Fibroblast of upper back skin (primary cell): ENCODE data around the gene STKLD1.
A peak's percentile ranks its signal among the peaks of the same experiment; 100 is the strongest.
"Not testable (repeated sequence)": the region's sequence is repeated elsewhere in the genome, so short reads cannot be mapped to it uniquely, and the experiment has no call there.

Experiments used
- DNase-seq: peaks from one replicate; pipeline ENCODE4 v3.0.0-alpha.2; 2013

Gene STKLD1

GRCh38 chr9:133366435-133366834 lies 9.7 kb upstream of the STKLD1 start:
- DNase-seq, result no peak

DNA sequence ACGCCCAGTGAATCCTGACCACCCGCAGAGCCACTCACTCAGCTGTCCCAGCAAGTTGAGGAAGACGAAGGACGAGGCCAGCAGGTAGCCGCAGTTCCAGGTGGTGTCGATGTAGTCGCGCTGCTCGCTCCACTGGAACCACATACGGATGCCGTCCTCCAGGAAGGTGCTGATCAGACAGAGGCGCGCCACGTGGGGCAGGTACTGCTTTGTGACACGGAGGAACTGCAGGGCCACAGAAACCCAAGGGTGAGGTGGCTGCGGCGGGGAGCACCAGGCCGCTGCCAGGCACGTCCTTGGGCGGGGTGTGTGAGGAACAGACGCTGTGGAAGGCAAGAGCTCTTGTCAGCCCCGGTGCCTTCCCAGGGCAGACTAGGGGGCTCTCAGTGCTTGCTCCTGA lies 8.9 kb upstream of the STKLD1 start:
- no peak for DNase-seq

DNA sequence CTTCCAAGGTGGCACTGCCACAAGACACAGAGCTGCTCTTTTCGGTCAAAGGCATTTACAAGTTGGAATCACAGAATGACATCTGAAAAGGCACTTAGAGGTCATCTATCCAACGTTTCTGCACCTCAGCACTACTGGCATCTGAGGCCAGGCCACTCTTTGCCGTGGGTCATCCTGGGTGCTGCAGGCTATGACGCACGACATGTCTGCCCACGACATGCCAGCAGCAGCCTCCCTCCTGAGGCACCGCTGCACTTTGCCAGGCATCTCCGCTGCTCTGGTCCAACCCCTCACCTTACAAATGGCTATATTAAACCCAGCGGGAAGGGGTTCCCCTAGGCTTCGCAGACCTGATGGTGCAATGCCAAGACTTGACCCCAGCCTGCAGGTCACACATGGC lies 8.4 kb upstream of the STKLD1 start:
- no peak for DNase-seq

DNA sequence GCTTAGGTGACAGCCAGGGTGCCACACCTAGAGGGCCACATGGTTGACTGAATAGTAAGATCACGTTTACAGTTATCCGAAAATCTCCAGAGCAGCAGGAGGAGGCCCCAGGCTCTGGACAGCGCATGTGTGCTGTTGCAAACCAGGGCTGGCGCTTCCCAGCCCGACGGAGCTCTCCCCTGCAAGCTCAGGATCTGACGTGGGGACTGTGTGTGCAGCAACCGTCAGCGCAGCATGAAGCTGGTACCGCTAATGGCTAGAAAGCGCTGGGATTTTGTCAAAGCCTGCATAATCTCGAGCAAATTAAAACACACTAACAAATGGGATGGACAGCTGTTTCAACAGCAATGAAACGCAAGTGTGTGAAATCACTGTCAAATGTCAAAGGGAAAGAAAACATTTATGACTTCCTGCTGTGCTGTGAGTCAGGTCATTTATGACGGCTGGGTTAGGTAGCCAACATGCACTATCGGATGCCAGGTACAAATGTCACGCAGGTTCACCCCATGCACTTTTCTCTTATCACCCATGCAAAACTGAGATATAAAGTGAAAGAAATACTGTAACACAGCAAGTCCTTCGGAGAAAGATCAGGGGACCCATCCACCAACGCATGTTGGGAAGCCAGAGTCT lies 7.8 kb upstream of the STKLD1 start:
- no peak for DNase-seq

DNA sequence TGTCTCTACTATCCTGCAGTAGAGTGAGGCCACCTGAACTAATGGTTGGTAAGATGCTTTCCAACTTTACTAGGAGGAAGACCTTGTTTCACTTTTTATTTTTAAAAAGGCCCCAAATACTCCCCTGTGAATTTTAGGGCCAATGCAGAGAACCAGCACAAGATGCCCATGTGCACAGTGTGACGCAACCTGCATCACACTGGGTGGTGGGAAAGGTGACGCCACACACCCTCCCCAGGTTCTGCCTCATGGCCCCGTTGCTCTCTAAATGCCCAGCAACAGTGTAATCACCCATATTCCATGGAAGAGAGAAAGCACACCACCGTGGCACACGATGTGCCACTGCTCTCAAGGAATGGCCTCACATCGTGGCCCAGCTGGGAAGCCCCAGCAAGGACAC lies 6.7 kb upstream of the STKLD1 start:
- DNase-seq, result no peak

DNA sequence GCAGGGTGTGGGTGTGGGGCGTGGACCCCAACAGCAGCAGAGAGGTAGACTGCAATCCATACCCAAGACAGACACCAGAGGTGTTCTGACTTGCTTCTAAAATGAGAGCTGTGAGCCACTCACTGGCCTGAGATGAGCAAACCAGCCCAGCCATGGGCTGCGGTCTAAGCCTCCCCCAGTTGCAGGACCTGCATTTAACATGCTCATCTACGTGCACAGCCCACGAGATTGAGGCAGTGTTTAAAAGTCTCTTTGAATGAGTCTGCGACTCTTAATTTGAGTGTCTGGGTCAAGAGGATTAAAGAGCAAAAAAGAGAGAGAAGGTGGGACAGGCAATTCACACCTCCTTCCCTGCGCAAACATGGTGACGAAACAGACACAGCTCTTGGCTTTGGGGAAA lies 6.2 kb upstream of the STKLD1 start:
- DNase-seq, result no peak

DNA sequence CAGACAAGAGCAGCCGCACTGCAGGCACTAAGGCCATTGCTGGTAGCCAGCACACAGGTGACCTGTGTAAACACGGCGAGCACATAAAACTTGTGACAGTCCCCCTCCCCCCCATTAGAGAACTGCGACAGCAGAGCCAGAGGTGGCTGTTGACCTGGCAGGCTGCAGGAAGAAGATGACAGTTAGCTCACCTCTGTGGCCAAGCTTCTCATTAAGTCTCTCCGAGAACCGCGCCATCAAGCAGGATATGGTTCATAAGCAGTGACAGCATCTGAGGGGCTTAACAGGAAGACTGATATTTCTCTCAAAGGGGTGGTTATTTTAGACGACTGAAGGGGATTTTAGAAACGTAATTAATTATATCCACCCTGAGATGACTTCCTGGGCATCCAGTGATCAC lies 5.5 kb upstream of the STKLD1 start:
- DNase-seq, result no peak

DNA sequence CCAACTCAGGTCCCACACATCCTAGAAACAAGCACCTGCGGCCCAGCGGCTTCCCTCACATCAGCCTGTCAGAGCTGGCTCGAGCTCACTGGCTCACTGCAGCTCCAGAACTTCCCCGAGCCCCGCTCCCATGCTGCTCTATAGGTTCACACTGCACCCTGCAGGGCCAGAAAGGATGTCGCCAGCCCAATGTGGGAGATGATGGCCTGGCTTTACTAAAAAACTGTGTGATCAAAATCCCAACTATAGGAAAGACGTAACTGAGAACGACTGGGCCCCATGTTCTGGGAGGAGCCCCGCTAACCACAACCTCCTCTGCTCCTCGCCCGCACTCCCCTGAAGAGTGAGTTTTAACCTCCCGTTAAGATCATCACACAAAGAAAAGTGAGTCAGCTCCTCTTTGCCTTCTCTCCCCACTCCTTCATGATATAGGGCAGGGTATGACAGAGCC lies 4.9 kb upstream of the STKLD1 start:
- DNase-seq, result no peak

DNA sequence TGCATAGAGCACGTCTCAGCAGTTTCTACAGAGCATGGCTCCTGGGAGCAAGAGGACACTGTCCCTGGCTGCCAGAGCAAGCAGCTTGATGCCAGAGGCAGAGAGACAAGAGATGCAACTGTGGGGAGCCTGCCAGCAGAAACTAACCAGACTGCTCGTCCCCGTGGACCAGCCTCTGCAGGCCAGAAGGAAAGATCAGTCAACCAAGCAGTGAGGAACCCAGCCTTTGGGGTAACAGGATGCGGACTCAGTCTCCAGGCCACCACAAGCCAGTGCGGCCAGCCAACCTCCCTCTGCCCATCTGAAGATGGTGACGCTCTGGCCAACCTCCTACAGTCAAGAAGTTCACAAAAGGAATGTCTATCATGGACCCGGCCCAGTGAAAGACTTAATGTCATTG lies 4.0 kb upstream of the STKLD1 start:
- no peak for DNase-seq

DNA sequence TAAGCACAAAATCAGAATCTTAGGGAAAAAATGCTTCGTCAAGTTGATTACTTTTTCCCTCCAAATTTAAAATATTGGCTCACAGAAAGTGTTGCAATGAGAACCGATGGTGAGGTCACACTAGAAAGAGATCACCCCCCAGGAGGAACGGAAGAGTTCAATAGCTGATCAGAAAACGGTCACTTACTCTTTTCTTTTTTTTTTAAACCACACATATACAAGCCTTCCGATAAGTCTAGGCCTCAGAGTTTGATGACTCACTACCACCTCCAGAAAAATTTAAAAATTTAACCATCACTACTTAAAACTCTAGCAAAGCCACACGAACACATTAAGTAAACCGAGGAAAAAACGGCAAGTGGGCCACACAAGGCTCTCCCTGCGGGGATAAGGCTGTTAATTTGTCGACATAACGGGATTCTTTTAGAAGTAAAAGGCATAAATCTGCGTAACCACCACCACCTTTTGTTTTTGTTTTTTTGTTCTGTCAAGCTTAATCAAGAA lies 1.5 kb upstream of the STKLD1 start:
- DNase-seq, result peak; percentile 51

GRCh38 chr9:133375116-133375723 lies 946 bp upstream of the STKLD1 start:
- peak; percentile 44 for DNase-seq

DNA sequence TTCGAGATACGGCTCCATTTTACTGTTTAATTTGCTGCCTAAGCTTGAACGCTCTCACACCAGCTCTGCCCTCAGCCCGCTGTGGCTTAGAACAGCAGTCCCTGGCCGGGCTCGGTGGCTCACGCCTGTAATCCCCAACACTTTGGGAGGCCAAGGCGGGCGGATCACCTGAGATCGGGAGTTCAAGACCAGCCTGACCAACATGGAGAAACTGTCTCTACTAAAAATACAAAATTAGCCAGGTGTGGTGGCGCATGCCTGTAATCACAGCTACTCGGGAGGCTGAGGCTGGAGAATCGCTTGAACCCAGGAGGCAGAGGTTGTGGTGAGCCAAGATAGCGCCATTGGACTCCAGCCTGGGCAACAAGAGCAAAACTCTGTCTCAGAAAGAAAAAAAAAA lies 1.1 kb downstream of the STKLD1 start:
- not testable (repeated sequence) for DNase-seq

GRCh38 chr9:133377721-133378216 lies 1.6 kb downstream of the STKLD1 start:
- peak; percentile 65 for DNase-seq

DNA sequence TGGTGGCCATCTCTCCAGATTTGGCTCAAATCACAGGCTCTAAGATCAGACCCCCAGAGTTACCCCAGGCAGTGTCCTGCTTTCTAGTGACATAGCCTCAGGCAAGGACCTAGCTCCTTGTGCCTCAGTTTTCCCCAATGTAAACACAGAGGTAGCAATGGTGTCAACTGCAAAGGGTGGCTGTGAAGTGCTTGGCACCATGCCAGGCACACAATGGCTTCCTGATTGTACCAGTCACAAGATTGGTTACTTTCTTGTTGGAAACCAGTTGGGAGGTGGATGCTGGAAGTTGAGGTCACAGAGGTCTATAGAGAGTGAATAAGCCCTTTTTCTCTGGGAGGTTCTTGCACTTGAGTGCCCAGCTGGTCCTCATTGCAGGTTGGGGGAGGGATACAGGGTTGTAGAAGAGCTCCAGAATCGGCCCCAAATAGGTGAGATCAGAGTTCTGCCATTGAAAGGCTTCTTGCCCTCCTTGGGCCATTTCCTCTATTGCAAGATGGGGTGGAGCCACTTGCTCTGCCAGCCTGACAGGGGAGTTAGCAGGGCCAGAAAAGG lies 2.3 kb downstream of the STKLD1 start:
- DNase-seq, result no peak

DNA sequence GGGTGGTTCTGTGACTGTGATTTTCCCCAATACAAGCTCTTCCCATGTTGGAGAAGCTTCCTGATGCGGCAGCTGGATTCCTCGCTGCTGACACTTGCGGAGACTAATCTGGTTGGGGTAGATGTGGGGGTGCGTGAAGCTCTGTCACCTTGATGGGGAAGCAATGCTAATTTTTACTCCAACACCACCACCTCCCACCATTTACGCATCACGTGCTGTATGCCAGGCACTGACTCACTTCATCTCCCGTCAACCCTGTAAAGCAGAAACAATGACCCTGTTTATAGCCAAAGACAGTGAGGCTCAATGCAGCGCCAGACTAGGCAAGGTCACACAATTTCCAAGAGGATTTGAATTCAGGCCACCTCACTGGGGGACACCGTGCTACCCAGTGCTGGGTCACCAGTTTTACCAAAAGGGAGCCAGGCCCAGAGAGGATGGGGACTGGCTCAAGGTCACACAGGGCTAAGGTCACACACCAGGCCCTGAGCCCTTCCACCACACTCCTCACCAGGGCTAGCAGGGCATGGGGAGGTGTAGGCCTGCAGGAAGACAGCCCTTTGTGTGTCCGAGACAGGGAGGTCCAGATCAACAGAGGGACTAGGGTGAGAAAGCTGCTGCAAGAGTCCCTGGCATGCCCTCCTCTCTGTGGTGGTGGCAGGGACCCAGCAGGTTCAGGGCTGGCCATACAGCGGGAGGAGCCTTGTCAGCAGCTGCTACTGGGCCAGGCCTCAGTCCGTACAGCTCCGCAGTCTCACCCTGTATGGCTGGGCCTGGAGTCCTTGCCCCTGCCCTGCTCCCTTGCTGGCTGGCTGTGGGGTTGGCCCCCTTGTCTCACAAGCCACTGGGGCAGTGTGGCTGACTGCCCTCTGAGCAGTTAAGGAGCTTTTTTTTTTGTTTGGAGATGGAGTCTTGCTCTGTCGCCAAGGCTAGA lies 3.3 kb downstream of the STKLD1 start:
- no peak for DNase-seq

DNA sequence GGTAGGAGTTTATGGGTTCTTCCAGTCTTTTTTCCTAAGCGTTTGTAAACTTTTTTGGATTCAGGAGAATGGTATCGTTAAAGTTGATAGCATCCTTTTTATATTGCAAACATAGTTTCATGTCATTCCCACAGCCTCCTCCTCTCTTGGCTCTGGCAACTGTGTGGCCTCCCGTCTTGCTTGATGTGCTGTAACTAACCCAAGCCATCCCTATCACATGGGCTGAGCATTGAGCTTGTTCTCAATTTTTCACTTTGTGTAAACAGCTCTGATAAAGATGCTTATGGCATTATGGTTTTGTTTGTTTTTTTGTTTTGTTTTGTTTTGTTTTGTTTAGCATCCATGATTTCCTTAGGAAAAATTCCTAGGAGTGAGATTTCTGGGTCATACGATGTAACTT lies 4.6 kb downstream of the STKLD1 start:
- no peak for DNase-seq

GRCh38 chr9:133382507-133383141 lies 6.5 kb downstream of the STKLD1 start:
- no peak for DNase-seq

DNA sequence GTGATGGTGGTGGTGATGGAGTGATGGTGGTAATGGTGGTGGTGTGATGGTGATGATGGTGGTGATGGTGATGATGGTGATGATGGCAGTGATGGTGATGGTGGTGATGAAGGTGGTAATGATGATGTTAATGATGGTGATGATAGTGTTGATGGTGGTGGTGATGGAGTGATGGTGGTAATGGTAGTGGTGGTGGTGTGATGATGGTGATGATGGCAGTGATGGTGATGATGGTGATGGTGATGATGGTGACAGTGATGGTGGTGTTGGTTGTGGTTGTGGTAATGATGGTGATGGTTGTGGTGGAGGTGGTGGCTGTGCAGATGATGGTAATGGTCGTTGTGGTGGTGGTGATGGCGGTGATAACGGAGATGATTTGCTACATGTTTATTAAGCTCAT lies 7.3 kb downstream of the STKLD1 start:
- no peak for DNase-seq

GRCh38 chr9:133384736-133385321 lies 8.7 kb downstream of the STKLD1 start:
- no peak for DNase-seq

GRCh38 chr9:133385452-133385851 lies 9.3 kb downstream of the STKLD1 start:
- no peak for DNase-seq

GRCh38 chr9:133386338-133386737 lies 10.2 kb downstream of the STKLD1 start:
- DNase-seq, result no peak

DNA sequence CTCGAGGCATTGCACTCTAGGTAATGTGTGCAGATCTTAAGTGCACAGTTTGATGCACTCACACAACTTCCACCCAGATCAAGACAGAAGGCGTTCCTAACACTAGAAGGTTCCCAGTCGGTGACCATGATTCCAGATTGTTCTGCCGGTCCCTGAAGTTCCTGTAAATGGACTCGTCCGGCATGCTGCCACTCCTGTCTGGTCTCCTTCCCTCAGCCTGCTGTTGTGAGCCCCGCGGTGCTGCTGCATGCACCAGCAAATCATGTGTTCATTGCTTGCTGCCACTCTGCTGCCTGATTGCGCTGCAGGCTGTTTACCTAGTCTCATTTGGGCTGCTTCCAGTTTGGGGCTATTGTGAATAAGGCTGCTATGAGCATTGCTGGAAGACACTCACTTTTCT lies 11.5 kb downstream of the STKLD1 start:
- DNase-seq, result no peak
